K562 (cell line): Measurements from ENCODE around the gene KAZN.

Experiments
- ESRRA ChIP-seq: fragments of 450-650 bp; IDR thresholded peaks from 2 replicates; pipeline ENCODE4 v1.6.1; 2014; ENCODE audit warnings: low read depth, mild to moderate bottlenecking, moderate library complexity, borderline replicate concordance
- EZH2 ChIP-seq: IDR thresholded peaks from 2 replicates; pipeline ENCODE4 v1.6.1; 2012; ENCODE audit warnings: low read depth, mild to moderate bottlenecking, inconsistent platforms, low read length, borderline replicate concordance
- HDAC2 ChIP-seq: fragments of 450-650 bp; IDR thresholded peaks from 2 replicates; pipeline ENCODE4 v1.6.1; 2016; ENCODE audit warnings: mild to moderate bottlenecking
- MAFK ChIP-seq: IDR thresholded peaks from 2 replicates; pipeline ENCODE4 v1.6.1; 2011; ENCODE audit warnings: low read length, improper control_type of control experiment
- MBD1 ChIP-seq: fragments of 250-450 bp; sonication (Bioruptor Pico); IDR thresholded peaks from 2 replicates; pipeline ENCODE4 v1.8.0; 2022; ENCODE audit warnings: inconsistent platforms
- MXI1 ChIP-seq: IDR thresholded peaks from 2 replicates; pipeline ENCODE4 v1.6.1; 2011; ENCODE audit warnings: low read depth, mild to moderate bottlenecking, improper control_type of control experiment, low read length
- MYC ChIP-seq, 2 experiments: fragments of 250-450 bp in 1 of 2; sonication (Bioruptor Pico) in 1 of 2; IDR thresholded peaks; 2 replicates each; pipeline versions ENCODE4 v1.5.1 to v1.6.1; 2012 to 2021; ENCODE audit warnings: low read depth in 2 of 2, borderline replicate concordance in 1 of 2, improper control_type of control experiment in 1 of 2, low read length in 1 of 2, mild to moderate bottlenecking in 1 of 2, moderate library complexity in 1 of 2
- POLR2A ChIP-seq: fragments of 450-650 bp; conservative IDR thresholded peaks from 2 replicates; pipeline ENCODE4 v1.6.1; 2016
- SIRT6 ChIP-seq: IDR thresholded peaks from one replicate; pipeline ENCODE4 v1.6.1; 2012; ENCODE audit warnings: low read depth, mild to moderate bottlenecking, control low read depth, inconsistent platforms, low read length, moderate library complexity
- SNAPC5 ChIP-seq: fragments of 250-450 bp; sonication (Bioruptor Pico); IDR thresholded peaks from 2 replicates; pipeline ENCODE4 v1.8.0; 2021; ENCODE audit warnings: moderate library complexity, mild to moderate bottlenecking, inconsistent platforms
- ZNF3 ChIP-seq: fragments of 250-450 bp; sonication (Bioruptor Pico); IDR thresholded peaks from 2 replicates; pipeline ENCODE4 v1.5.0; 2021; ENCODE audit warnings: mild to moderate bottlenecking, moderate library complexity
- TF ChIP-seq, protein P1 (sequence below), 3 experiments: IDR thresholded peaks in 2 of 3; conservative IDR thresholded peaks in 1 of 3; 2 replicates each; pipeline ENCODE4 v1.5.1; 2011 to 2012; ENCODE audit warnings: low read length in 3 of 3, mild to moderate bottlenecking in 3 of 3, control low read depth in 2 of 3, improper control_type of control experiment in 1 of 3, inconsistent platforms in 1 of 3, low read depth in 1 of 3, mixed read lengths in 1 of 3, moderate library complexity in 1 of 3; ENCODE audit not compliant: insufficient read depth in 2 of 3

DNA sequence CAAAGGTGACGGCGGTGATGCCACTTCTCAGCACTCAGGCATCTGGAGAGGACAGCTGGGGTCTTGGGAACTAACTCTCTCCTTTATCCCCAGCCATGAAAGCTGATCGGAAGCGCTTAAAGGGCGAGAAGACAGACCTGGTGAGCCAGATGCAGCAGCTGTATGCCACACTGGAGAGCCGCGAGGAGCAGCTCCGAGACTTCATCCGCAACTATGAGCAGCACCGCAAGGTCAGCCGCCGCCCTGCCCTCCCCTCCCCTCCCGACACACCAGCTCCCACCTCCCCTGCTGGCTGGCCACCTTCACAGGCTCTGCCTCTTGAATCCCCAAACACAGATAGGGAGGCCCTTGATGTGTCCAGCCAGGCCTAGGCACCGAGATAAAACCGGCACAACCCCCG is 436.2 kb downstream of the KAZN start:
- no peak for TF ChIP-seq SIRT6
- no peak for TF ChIP-seq EZH2
- TF ChIP-seq MBD1 (CRISPR knock-in tag), result no peak
- no peak for TF ChIP-seq ZNF3 (CRISPR knock-in tag)
- TF ChIP-seq ESRRA, result no peak
- no peak for TF ChIP-seq HDAC2
- no peak for TF ChIP-seq SNAPC5 (CRISPR knock-in tag)
- no peak for TF ChIP-seq MYC (IDR thresholded peaks at IDR 0.05; ENCODE audit: low read depth, low read length)
- TF ChIP-seq MYC (CRISPR knock-in tag; IDR thresholded peaks at IDR 0.05; ENCODE audit: borderline replicate concordance, low read depth), result no peak
- no peak for TF ChIP-seq MXI1
- TF ChIP-seq POLR2A, result no peak
- TF ChIP-seq, protein P1, sequence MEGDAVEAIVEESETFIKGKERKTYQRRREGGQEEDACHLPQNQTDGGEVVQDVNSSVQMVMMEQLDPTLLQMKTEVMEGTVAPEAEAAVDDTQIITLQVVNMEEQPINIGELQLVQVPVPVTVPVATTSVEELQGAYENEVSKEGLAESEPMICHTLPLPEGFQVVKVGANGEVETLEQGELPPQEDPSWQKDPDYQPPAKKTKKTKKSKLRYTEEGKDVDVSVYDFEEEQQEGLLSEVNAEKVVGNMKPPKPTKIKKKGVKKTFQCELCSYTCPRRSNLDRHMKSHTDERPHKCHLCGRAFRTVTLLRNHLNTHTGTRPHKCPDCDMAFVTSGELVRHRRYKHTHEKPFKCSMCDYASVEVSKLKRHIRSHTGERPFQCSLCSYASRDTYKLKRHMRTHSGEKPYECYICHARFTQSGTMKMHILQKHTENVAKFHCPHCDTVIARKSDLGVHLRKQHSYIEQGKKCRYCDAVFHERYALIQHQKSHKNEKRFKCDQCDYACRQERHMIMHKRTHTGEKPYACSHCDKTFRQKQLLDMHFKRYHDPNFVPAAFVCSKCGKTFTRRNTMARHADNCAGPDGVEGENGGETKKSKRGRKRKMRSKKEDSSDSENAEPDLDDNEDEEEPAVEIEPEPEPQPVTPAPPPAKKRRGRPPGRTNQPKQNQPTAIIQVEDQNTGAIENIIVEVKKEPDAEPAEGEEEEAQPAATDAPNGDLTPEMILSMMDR (IDR thresholded peaks at IDR 0.05 in 2 of 3, conservative IDR thresholded peaks at IDR 0.05 in 1 of 3; ENCODE audit: insufficient read depth in 2 of 3, low read depth in 1 of 3, low read length in 3 of 3), result no peak
- no peak for TF ChIP-seq MAFK
